Measurements from ENCODE around the gene STPG2.

GRCh38 chr4:97624204-97624603 is 519.1 kb downstream of the STPG2 start:
- TF ChIP-seq POLR2A (IDR thresholded peaks at IDR 0.05; ENCODE audit: low read depth, low read length) (no peak), BHLHE40 (IDR thresholded peaks at IDR 0.05; ENCODE audit: low read depth, low read length) (no peak), CTCF (conservative IDR thresholded peaks at IDR 0.05; ENCODE audit: low read depth, low read length) (no peak), RCOR1 (IDR thresholded peaks at IDR 0.05; ENCODE audit: insufficient replicate concordance, low read length) (no peak), RAD21 (IDR thresholded peaks at IDR 0.05; ENCODE audit: low read length) (no peak)
